Right cardiac atrium (tissue), 5 donors: Measurements from ENCODE around the gene ZBTB43. TPM values are rescaled to one million over a fixed set of nuclear protein-coding genes. Genes with fewer than 3 reads are reported as not detected.
"Not testable (repeated sequence)": the region's sequence is repeated elsewhere in the genome, so short reads cannot be mapped to it uniquely, and the experiment has no call there.

Experiments used
- ATAC-seq, 2 donors: fragments of 200-7000 bp; cut with Tn5 transposase; one replicate each; pipeline versions ENCODE4 v1.8.0 to v1.9.1; 2020; ENCODE audit warnings: moderate library complexity in 2 of 2, mild to moderate bottlenecking in 1 of 2
- DNase-seq, 3 donors: peaks; one replicate each; pipeline ENCODE4 v3.0.0-alpha.2; 2020
- H3K27ac ChIP-seq: one replicate; pipeline ENCODE4 v1.5.1; 2013; ENCODE audit warnings: mild to moderate bottlenecking, low read length, control low read depth, moderate library complexity
- H3K27me3 ChIP-seq: one replicate; pipeline ENCODE4 v1.6.1; 2013; ENCODE audit not compliant: control insufficient read depth, insufficient read depth
- H3K4me1 ChIP-seq: one replicate; pipeline ENCODE4 v1.6.1; 2013; ENCODE audit warnings: low read length; ENCODE audit not compliant: control insufficient read depth, insufficient read depth
- H3K4me3 ChIP-seq: one replicate; pipeline ENCODE4 v1.5.1; 2013; ENCODE audit warnings: low read length, control low read depth
- H3K9me3 ChIP-seq: one replicate; pipeline ENCODE4 v1.6.1; 2013; ENCODE audit warnings: low read length; ENCODE audit not compliant: control insufficient read depth
- WGBS: extraction: QIAGEN DNeasy Blood & Tissue Kit; methylation state at CpG from one replicate; pipeline ENCODE4 v1.1.7; 2013; 5-methylcytosine and 5-hydroxymethylcytosine counted together
- intact Hi-C, 4 donors: fragments of 100-400 bp; cut with DNase I; formaldehyde crosslinking; loops; one replicate each; pipeline versions ENCODE4 v1.11.0 to v1.14.0; 2022 to 2023
- polyA plus RNA-seq: library from polyadenylated mRNA; stranded (reverse); fragments of 200-250 nt; gene quantifications from one replicate; pipeline ENCODE4 v1.2.3, GENCODE V29; 2013
- total RNA-seq, 4 donors: library from RNA; stranded (reverse); fragmentation: NEBNext Ultra II Directional; extraction: Animal tissue kit (Norgen Biotek cat#: 25700); gene quantifications; one replicate each; pipeline ENCODE4 v1.2.1, GENCODE V29; 2021
- donor health status: healthy with polysubstance abuse.
- donor health status: DM: no; HTN: yes; CAD: no.
- donor health status: DM: no; HTN: no; CAD: no.
- donor health status: DM: no; HTN: yes; CAD: no; lungs with severe emphysema.
- donor health status: DM: yes; HTN: yes; CAD: no.

The ZBTB43 gene
- total and polyA plus RNA-seq, 5 donors, result 7.5 to 23.4 (median 19.4) TPM

- Histone ChIP-seq H3K27ac (no peak overlapping the region), H3K27me3 (no peaks in the 10 kb centered on the region), H3K9me3 (no peaks in the 10 kb centered on the region), H3K4me3 (peak overlapping the region; percentile 70), H3K4me1 (no peaks in the 10 kb centered on the region)
- DNase-seq, result no peak
- no peak for ATAC-seq
- 59% methylated on average over 2 of the region's 2 CpGs for WGBS
- intact Hi-C loops, result no loop called here
Observed at GRCh38 chr9:126806336-126806735, 1.5 kb downstream of the ZBTB43 start.

GRCh38 chr9:126809068-126809467 lies 4.2 kb downstream of the ZBTB43 start:
- no peak for ATAC-seq
- H3K27ac ChIP-seq, result no peak overlapping the region
- no peak overlapping the region for H3K4me3 ChIP-seq

GRCh38 chr9:126810221-126810620 lies 5.4 kb downstream of the ZBTB43 start:
- H3K27ac ChIP-seq, H3K4me1 ChIP-seq, H3K9me3 ChIP-seq, H3K27me3 ChIP-seq, ATAC-seq, DNase-seq, H3K4me3 ChIP-seq, intact Hi-C loops: not testable (repeated sequence)
- 97% methylated on average over 12 of the region's 12 CpGs for WGBS

More at GRCh38 chr9:126809068-126809467, 4.2 kb downstream of the ZBTB43 start:
- WGBS, result 70% methylated on average over 3 of the region's 3 CpGs
- H3K9me3 ChIP-seq, result no peaks in the 10 kb centered on the region
- no peaks in the 10 kb centered on the region for H3K4me1 ChIP-seq
- intact Hi-C loops, result no loop called here
- no peak for DNase-seq
- no peaks in the 10 kb centered on the region for H3K27me3 ChIP-seq

- Histone ChIP-seq H3K27me3 (no peaks in the 10 kb centered on the region), H3K9me3 (no peaks in the 10 kb centered on the region), H3K4me3 (no peak overlapping the region), H3K4me1 (peaks cover 1% of the 10 kb centered on the region), H3K27ac (no peak overlapping the region)
- intact Hi-C loops, result no loop called here
- 82% methylated on average over 11 of the region's 11 CpGs for WGBS
- DNase-seq (no peak), ATAC-seq (no peak)
Observed at GRCh38 chr9:126813072-126813471, 8.2 kb downstream of the ZBTB43 start.

- no peak for DNase-seq
- ATAC-seq, result no peak
- H3K9me3 ChIP-seq, result no peaks in the 10 kb centered on the region
- intact Hi-C loops, result no loop called here
- H3K27ac ChIP-seq, result no peak overlapping the region
- no peak overlapping the region for H3K4me3 ChIP-seq
- peaks cover 1% of the 10 kb centered on the region for H3K4me1 ChIP-seq
- no peaks in the 10 kb centered on the region for H3K27me3 ChIP-seq
Observed at GRCh38 chr9:126814091-126814490, 9.3 kb downstream of the ZBTB43 start.

GRCh38 chr9:126817615-126818014 lies 12.8 kb downstream of the ZBTB43 start:
- H3K4me3 ChIP-seq, H3K27ac ChIP-seq, DNase-seq, H3K27me3 ChIP-seq, H3K4me1 ChIP-seq, intact Hi-C loops, ATAC-seq, H3K9me3 ChIP-seq: not testable (repeated sequence)
- WGBS, result 97% methylated on average over 7 of the region's 7 CpGs

- Histone ChIP-seq H3K27ac (no peak overlapping the region), H3K9me3 (no peaks in the 10 kb centered on the region), H3K4me1 (peaks cover 1% of the 10 kb centered on the region), H3K4me3 (no peak overlapping the region), H3K27me3 (no peaks in the 10 kb centered on the region)
- intact Hi-C loops, result no loop called here
- DNase-seq (no peak), ATAC-seq (no peak)
- WGBS, result 97% methylated on average over 5 of the region's 5 CpGs
Observed at GRCh38 chr9:126818482-126818881, 13.6 kb downstream of the ZBTB43 start.

- Histone ChIP-seq H3K9me3 (no peaks in the 10 kb centered on the region), H3K27me3 (no peaks in the 10 kb centered on the region), H3K4me1 (peaks cover 1% of the 10 kb centered on the region), H3K4me3 (no peak overlapping the region), H3K27ac (no peak overlapping the region)
- ATAC-seq (no peak), DNase-seq (no peak)
- intact Hi-C loops, result no loop called here
- 88% methylated on average over 1 of the region's 1 CpG for WGBS
Observed at GRCh38 chr9:126819482-126819881, 14.6 kb downstream of the ZBTB43 start.

GRCh38 chr9:126822278-126822677 lies 17.4 kb downstream of the ZBTB43 start:
- no peak overlapping the region for H3K4me3 ChIP-seq
- intact Hi-C loops, result no loop called here
- no peak for DNase-seq
- no peaks in the 10 kb centered on the region for H3K4me1 ChIP-seq
- WGBS, result 61% methylated on average over 2 of the region's 2 CpGs
- H3K27me3 ChIP-seq, result no peaks in the 10 kb centered on the region
- no peak overlapping the region for H3K27ac ChIP-seq
- H3K9me3 ChIP-seq, result no peaks in the 10 kb centered on the region
- ATAC-seq, result no peak

GRCh38 chr9:126822873-126823272 lies 18.0 kb downstream of the ZBTB43 start:
- H3K9me3 ChIP-seq, result no peaks in the 10 kb centered on the region
- ATAC-seq, result no peak
- intact Hi-C loops, result no loop called here
- no peak for DNase-seq
- 97% methylated on average over 1 of the region's 1 CpG for WGBS
- H3K4me3 ChIP-seq, result no peak overlapping the region
- no peak overlapping the region for H3K27ac ChIP-seq
- H3K4me1 ChIP-seq, result no peaks in the 10 kb centered on the region
- H3K27me3 ChIP-seq, result no peaks in the 10 kb centered on the region

GRCh38 chr9:126824052-126824451 lies 19.2 kb downstream of the ZBTB43 start:
- H3K4me3 ChIP-seq, H3K4me1 ChIP-seq, ATAC-seq, DNase-seq, H3K9me3 ChIP-seq, H3K27ac ChIP-seq, H3K27me3 ChIP-seq, intact Hi-C loops: not testable (repeated sequence)
- 97% methylated on average over 7 of the region's 7 CpGs for WGBS

- Histone ChIP-seq H3K4me1 (no peaks in the 10 kb centered on the region), H3K9me3 (no peaks in the 10 kb centered on the region), H3K27me3 (no peaks in the 10 kb centered on the region), H3K4me3 (no peak overlapping the region), H3K27ac (no peak overlapping the region)
- intact Hi-C loops, result no loop called here
- ATAC-seq (peak in 1 of 2 donors; percentile 34), DNase-seq (no peak)
- 92% methylated on average over 7 of the region's 7 CpGs for WGBS
Observed at GRCh38 chr9:126827227-126827626, 22.4 kb downstream of the ZBTB43 start.
